ENCODE measurements around the gene TFAP2E.

TFAP2E gene

DNA sequence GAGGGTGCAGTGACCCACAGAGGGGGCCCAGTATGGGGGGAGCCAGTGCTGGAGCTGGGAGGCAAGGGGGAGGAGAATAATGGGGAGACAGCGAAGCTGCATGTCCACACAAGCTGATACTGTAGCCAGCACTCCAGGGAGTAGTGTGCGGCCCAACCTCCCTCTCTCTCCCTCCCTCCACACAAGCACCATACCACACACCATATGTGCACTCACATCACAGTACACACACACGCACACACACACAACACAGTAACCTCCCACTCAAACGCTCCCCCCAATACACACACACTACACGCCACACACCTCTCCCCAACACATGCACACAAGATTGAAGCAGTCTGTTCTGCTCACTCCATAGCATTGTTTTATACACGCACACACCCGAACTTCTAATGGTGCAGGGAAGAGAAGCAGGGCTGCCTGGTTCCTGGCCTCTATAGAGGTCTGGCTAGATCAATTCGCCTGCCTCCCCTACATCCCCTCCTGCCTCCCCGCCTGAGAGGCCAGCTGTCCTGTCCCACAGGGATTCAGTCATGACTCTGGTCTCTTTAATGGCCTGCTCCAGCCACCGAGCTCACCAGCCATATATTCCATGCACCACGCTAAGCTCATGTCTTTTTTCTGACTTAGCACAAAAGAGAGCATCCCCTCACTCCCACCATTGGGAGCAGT lies 11.7 kb upstream of the TFAP2E start:
- TF ChIP-seq, protein P1, sequence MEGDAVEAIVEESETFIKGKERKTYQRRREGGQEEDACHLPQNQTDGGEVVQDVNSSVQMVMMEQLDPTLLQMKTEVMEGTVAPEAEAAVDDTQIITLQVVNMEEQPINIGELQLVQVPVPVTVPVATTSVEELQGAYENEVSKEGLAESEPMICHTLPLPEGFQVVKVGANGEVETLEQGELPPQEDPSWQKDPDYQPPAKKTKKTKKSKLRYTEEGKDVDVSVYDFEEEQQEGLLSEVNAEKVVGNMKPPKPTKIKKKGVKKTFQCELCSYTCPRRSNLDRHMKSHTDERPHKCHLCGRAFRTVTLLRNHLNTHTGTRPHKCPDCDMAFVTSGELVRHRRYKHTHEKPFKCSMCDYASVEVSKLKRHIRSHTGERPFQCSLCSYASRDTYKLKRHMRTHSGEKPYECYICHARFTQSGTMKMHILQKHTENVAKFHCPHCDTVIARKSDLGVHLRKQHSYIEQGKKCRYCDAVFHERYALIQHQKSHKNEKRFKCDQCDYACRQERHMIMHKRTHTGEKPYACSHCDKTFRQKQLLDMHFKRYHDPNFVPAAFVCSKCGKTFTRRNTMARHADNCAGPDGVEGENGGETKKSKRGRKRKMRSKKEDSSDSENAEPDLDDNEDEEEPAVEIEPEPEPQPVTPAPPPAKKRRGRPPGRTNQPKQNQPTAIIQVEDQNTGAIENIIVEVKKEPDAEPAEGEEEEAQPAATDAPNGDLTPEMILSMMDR (IDR thresholded peaks at IDR 0.05; ENCODE audit: borderline replicate concordance, insufficient read depth, low read depth, low read length): no peak
- H3K4me3 ChIP-seq (ENCODE audit: low read depth, low read length): no peak overlapping the region

DNA sequence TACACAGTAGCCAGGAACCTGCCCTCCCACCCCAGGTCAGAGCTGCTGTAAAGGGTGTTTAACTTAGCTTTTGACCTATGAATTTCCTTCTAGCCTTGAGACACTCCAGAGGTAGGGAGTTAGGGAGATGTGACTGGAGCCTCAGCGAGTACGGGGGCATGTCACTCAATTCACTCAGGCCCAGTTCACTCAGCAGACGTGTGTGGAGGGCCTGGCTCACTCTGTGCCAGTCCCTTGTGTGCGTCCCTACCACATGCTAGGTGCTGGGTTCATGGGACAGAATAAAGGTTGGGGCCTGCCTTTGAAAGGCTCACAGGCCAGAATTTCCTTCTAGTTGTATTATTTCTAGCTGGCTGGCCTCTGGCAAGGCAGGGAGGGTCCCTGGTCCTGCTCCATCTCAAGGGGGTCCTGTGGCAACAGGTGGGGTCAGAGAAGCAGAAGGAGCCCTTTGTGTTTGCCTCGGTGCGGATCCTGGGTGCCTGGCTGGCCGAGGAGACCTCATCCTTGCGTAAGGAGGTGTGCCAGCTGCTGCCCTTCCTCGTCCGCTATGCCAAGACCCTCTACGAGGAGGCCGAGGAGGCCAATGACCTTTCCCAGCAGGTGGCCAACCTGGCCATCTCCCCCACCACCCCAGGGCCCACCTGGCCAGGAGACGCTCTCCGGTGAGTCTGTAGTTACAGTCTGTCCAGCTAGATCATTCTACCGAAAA lies 11.0 kb upstream of the TFAP2E start:
- no peak overlapping the region for H3K4me3 ChIP-seq (ENCODE audit: low read depth, low read length)
- TF ChIP-seq, protein P1 (IDR thresholded peaks at IDR 0.05; ENCODE audit: borderline replicate concordance, insufficient read depth, low read depth, low read length): no peak

DNA sequence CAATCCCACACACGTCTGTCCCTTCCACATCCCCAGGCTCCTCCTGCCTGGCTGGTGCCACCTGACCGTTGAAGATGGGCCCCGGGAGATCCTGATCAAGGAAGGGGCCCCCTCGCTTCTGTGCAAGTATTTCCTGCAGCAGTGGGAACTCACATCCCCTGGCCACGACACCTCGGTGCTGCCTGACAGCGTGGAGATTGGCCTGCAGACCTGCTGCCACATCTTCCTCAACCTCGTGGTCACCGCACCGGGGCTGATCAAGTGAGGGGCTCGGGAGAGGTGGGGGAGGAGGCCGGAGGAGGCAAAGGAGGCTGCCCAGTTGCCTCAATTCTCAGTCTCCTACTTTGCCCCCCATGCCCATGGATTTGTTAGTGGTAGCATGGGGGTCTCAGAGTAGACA lies 9.9 kb upstream of the TFAP2E start:
- no peak overlapping the region for H3K4me3 ChIP-seq (ENCODE audit: low read depth, low read length)
- TF ChIP-seq, protein P1 (IDR thresholded peaks at IDR 0.05; ENCODE audit: borderline replicate concordance, insufficient read depth, low read depth, low read length): no peak

DNA sequence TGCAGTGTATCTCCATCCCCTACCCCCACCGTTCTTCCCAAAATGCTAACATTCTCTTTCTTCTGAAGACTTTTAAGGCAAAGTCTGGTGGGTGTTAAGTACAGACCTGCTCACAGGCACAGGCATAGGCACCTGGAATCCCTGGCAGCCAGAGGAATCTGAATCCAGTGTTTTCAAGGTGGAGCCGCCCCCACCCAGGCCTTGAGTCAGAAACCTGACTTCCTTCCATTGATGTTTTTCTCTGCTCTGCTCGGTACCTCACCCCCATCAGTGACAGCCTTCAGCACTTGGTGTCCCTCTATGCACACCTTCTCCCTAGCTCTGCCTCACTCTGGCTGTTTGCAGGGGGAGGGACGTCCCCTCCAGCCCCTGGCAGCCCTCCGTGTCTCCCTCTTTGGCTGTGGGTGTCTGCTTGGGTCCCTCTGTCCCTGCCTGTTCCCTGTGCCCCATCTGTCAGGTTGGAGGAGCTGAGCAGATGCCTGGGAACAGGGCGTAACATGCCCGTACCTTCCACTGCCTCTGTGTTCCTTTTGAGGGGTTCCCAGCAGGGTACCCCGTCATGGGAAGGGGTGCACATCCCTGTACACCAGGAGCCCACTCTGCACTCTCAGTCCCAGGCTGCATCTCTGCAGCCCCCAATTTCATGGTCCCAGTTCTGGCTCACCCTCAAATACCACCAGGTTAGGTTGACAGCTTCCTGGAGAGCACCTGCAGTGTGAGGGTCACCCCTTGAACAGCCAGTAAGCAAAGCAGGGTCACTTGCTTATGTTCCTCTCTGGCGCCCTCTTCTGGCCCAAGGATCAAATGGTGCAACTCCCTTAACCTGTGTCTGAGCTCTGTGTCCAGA lies 8.9 kb upstream of the TFAP2E start:
- no peak overlapping the region for H3K4me3 ChIP-seq (ENCODE audit: low read depth, low read length)
- TF ChIP-seq, protein P1 (IDR thresholded peaks at IDR 0.05; ENCODE audit: borderline replicate concordance, insufficient read depth, low read depth, low read length): peak; percentile 86

DNA sequence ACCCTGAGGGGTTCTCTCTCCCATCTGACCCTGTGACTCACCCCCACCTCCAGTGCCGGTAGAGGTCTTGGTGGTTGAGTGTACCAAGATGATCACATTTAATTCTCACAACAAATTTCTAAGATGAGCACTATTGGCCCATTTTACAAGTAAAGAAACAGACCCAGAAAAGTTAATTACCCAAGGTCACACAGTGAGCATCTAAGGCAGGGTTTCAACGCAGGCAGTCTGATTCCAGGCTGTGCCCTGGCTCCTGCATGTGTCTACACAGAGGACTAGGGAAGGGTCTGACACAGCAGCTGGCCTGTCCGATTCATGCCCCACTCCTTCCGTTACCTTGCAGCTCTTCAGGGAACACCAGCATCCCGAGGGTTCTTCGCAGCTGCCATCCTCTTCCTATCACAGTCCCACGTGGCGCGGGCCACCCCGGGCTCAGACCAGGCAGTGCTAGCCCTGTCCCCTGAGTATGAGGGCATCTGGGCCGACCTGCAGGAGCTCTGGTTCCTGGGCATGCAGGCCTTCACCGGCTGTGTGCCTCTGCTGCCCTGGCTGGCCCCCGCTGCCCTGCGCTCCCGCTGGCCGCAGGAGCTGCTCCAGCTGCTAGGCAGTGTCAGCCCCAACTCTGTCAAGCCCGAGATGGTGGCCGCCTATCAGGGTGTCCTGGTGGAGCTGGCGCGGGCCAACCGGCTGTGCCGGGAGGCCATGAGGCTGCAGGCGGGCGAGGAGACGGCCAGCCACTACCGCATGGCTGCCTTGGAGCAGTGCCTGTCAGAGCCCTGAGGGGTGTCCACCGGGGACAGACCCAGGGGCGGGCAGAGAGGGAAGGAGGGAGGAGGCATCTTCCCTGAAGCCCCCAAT lies 8.0 kb upstream of the TFAP2E start:
- no peak overlapping the region for H3K4me3 ChIP-seq (ENCODE audit: low read depth, low read length)
- TF ChIP-seq, protein P1 (IDR thresholded peaks at IDR 0.05; ENCODE audit: borderline replicate concordance, insufficient read depth, low read depth, low read length): no peak

DNA sequence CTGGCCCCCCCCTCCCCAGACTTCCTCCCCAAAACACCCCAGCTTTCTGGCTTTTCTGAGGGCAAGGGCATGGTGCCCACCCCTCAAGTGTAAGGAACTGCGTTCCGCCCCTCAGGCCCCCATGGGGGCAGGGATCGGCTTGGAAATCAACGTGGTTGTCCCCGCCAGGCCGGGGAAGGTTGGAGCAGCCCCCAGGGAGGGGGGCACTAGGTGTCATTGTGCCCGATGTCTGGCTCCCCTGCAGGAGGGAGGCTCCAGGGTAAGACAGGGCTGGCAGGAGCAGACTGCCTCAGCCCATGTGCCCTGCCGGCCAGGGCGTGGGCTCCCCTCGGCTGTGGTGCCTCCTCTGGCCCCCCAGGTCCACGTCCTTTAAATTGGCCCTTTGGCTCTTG lies 7.4 kb upstream of the TFAP2E start:
- TF ChIP-seq, protein P1 (IDR thresholded peaks at IDR 0.05; ENCODE audit: borderline replicate concordance, insufficient read depth, low read depth, low read length): no peak
- no peak overlapping the region for H3K4me3 ChIP-seq (ENCODE audit: low read depth, low read length)

All from GM12875 (cell line).